GM12801 (cell line): Measurements from ENCODE around the gene KRT2.

Experiments used
- TF ChIP-seq, protein P1 (sequence below): IDR thresholded peaks from one replicate; pipeline ENCODE4 v1.5.1; 2011; ENCODE audit warnings: control low read depth; ENCODE audit not compliant: insufficient read length; ENCODE audit errors: extremely low read depth

The KRT2 gene

DNA sequence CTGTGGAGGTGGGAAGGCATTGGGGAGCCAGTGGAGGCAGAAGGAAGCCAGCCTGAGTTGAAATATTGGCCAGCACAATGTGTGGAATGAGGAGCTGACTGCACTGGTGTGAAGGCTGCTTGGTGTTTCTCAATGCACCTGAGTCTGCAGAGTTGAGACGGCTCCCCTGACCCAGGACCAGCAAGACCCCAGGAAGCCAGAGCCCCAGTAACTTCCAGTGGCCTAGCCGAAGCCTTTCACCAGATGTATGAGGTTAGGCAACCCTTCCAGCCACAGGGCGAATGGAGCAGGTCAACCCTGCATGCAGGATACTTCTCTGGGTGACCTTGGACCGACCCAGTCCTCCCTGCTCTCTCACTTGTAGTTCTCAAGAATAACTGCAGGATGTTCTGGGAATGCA, 20.7 kb downstream of the KRT2 start:
- TF ChIP-seq, protein P1, sequence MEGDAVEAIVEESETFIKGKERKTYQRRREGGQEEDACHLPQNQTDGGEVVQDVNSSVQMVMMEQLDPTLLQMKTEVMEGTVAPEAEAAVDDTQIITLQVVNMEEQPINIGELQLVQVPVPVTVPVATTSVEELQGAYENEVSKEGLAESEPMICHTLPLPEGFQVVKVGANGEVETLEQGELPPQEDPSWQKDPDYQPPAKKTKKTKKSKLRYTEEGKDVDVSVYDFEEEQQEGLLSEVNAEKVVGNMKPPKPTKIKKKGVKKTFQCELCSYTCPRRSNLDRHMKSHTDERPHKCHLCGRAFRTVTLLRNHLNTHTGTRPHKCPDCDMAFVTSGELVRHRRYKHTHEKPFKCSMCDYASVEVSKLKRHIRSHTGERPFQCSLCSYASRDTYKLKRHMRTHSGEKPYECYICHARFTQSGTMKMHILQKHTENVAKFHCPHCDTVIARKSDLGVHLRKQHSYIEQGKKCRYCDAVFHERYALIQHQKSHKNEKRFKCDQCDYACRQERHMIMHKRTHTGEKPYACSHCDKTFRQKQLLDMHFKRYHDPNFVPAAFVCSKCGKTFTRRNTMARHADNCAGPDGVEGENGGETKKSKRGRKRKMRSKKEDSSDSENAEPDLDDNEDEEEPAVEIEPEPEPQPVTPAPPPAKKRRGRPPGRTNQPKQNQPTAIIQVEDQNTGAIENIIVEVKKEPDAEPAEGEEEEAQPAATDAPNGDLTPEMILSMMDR = no peak

DNA sequence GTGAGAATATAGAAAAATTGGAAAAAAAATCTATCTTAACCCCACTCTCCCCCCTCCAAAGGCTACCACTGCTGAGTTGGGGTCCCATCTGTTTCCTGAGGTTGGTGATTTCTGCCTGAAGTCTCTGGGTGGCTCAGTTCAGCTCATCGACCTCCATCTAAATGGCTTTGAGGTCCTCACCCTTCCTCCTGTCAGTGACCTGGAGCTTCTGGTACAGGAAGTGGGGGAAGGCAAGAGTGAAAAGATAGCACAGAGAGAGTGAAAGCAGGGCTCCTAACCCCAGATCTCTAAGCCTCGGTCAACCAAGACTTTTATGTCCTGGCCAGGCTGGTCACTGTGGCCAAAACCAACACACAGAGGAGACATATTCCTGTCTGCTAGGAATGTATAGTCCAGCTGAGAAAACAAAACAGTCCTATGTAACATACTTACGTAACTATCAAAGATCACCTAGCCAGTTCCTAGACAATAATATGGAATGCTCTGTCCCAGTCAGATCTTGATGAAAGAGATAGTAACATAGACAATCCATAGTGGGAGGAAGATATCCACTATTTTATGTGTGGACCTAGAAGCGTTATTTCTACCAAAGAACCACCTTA, 21.3 kb downstream of the KRT2 start:
- TF ChIP-seq, protein P1 = no peak

DNA sequence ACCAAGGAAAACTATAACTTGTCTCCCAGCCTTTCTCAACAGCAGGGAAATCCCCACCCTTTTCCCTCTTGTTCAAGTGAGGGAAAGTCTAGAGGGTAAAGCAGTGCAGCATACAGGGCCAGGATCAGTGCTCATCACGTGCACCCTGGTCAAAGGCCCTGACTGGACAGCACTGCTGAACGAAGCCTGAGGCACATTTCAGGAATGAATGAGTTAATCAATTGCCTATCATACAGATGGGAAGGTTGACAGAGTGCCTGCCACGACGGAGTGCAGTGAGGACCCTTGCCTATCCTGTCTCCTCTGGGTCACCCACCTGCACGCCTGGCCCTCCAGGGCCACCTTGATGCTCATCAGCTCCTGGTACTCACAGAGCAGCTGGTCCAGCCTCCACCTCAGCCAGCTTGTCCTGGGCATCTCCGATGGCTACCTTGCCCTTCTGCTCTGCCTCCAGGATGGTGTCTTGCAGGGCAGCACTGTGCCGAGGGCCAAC, 22.0 kb downstream of the KRT2 start:
- TF ChIP-seq, protein P1 = no peak

DNA sequence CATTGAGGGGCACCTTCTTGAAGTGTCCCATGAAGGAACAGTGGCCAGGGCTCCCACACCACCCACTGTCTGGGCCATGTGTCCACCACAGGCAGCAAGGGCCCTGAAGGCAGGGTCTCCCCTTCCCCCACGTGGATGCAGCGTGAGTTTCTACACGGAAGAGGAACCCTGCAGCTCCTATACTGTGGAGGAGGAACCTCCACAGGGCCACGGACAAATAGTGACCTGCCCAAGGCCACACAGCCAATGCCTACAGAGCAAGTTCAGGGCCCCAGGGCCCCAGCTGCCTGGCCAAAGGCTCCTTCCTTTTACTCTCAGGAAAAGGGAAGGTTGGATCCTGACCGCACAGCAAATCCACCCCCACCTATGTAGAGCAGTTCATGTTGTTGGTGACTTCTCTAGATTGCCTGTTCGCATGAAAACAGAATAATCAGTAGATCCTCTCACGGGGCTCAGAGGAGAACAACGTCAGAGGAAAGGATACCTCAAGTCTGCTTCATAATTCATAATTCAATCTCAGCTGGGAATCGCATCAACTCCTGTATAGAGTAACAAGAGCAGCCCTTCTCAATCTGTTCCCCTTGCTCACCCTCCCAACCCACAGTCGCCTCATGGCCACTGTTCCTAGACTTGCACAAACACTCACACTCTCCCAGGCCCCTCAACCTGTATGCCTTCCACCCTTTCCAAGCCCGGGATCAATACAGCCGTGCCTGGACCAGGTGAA, 22.6 kb downstream of the KRT2 start:
- TF ChIP-seq, protein P1 = no peak

DNA sequence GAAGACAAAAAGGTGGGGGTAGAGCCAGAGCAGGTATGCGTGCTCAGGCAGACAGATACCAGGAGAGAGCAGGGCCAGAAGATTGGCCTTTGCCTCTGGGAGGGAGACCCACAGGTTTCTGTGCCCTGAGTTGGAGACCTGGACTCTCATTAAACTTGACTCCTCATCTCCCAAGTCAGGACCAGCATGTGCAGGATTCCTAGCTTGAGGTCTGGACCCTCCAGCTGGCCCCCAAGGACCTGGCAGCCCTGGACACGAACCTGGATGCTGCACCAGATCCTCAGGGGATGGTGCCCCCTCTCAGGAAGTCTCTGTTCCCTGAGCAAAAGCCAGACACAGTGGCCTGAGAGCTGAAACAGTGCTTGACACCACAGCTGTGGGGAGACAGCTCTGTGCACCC, 23.2 kb downstream of the KRT2 start:
- TF ChIP-seq, protein P1 = no peak

DNA sequence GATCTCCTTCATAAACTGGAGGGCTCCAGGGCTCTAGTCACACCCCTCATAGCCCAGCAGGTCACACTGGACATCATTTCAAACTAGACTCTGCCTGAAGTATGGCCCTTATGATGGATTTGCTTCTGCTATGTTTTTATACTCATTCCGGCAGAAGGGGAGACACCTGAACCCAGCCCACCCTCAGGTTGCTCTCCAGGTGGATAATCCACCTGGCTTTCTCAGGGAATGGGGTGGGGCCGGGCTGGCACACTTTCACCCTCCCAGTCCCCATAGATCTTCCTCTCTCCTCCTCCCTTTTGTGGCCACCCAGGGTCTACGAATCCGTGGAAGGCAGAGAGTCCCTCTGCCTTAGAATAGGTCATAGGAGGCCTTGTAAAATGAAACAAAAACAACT, 23.9 kb downstream of the KRT2 start:
- TF ChIP-seq, protein P1 = no peak

DNA sequence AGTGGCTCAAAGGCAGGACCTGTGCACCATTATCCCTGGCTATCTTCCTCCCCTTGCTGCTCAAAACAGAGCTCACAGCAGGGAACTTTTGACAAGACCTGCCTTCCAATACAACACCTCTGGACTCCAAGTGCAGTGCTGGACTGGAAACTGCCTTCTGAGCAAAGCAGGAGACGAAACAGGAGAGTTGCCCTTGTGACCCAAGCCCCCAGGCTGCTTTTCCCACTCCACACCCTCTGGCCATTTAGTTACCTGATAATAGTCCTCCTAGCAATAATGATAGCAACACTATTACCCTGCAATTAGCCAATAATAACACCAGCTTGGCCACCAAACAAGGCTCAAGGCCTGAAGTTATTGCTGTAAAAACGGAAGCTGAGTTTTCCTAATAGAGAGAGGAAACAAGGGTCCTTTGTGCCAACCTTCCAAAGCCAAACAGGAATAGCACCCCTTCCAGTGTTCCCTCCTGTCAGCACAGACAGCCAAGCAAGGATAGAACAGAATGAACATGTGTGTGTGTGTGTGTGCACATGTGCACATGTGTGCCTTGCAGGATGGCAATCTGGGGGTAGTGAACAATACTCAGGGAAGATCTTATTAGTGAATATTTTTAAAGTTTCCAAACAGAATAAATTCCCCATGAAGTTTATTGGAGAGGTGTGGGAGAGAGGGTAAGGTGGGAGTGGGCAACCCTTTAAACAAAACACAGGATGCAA, 24.5 kb downstream of the KRT2 start:
- TF ChIP-seq, protein P1 = no peak
